Loucy (cell line): ENCODE results near the gene ABLIM1.

Source experiments
- H2AFZ ChIP-seq: fragments of 200-600 bp; sonication (generic); 2 replicates; pipeline ENCODE4 v1.6.0; 2016; ENCODE audit warnings: antibody characterized with exemption, mild to moderate bottlenecking, low read length, moderate library complexity
- H3F3A ChIP-seq: fragments of 200-600 bp; 2 replicates; pipeline ENCODE4 v1.6.0; 2016; ENCODE audit warnings: antibody characterized with exemption, low read depth, mild to moderate bottlenecking
- H3K27me3 ChIP-seq: fragments of 200-600 bp; sonication (generic); 2 replicates; pipeline ENCODE4 v1.6.1; 2014; ENCODE audit warnings: low read length, mild to moderate bottlenecking; ENCODE audit not compliant: insufficient read depth, poor library complexity, severe bottlenecking
- H3K36me3 ChIP-seq: fragments of 200-600 bp; sonication (generic); 2 replicates; pipeline ENCODE4 v1.6.1; 2016; ENCODE audit warnings: low read length; ENCODE audit not compliant: insufficient read depth
- H3K4me1 ChIP-seq: fragments of 200-600 bp; sonication (generic); 2 replicates; pipeline ENCODE4 v1.5.1; 2014; ENCODE audit warnings: low read length, mild to moderate bottlenecking; ENCODE audit not compliant: insufficient read depth, poor library complexity, severe bottlenecking
- H3K4me2 ChIP-seq: fragments of 200-600 bp; sonication (generic); 2 replicates; pipeline ENCODE4 v1.6.0; 2014; ENCODE audit warnings: antibody characterized with exemption, low read length, low read depth, mild to moderate bottlenecking; ENCODE audit not compliant: poor library complexity, severe bottlenecking
- H3K4me3 ChIP-seq: fragments of 200-600 bp; sonication (generic); 2 replicates; pipeline ENCODE4 v1.5.1; 2014; ENCODE audit warnings: low read length, mild to moderate bottlenecking, mixed read lengths; ENCODE audit not compliant: poor library complexity, severe bottlenecking
- H3K79me2 ChIP-seq: fragments of 200-600 bp; sonication (generic); 2 replicates; pipeline ENCODE4 v1.6.1; 2014; ENCODE audit warnings: low read length; ENCODE audit not compliant: insufficient read depth
- H3K9ac ChIP-seq: fragments of 200-600 bp; sonication (generic); 2 replicates; pipeline ENCODE4 v1.6.0; 2014; ENCODE audit warnings: mild to moderate bottlenecking, low read depth, low read length, moderate library complexity; ENCODE audit not compliant: poor library complexity, severe bottlenecking
- H3K9me2 ChIP-seq: fragments of 200-600 bp; sonication (generic); replicated peaks from 2 replicates; pipeline ENCODE4 v1.6.1; 2016; ENCODE audit warnings: low read depth, low read length, mixed read lengths
- H3K9me3 ChIP-seq: fragments of 200-600 bp; sonication (generic); 2 replicates; pipeline ENCODE4 v1.6.1; 2014; ENCODE audit warnings: mild to moderate bottlenecking, antibody characterized with exemption, low read length, low read depth; ENCODE audit not compliant: insufficient read depth
- H4K20me1 ChIP-seq: fragments of 200-600 bp; sonication (generic); 2 replicates; pipeline ENCODE4 v1.6.0; 2014; ENCODE audit warnings: antibody characterized with exemption, low read length, mild to moderate bottlenecking; ENCODE audit not compliant: insufficient read depth, poor library complexity, severe bottlenecking
- EZH2phosphoT487 ChIP-seq: fragments of 200-600 bp; IDR thresholded peaks from 2 replicates; pipeline ENCODE4 v1.6.1; 2018; ENCODE audit warnings: antibody characterized with exemption, mild to moderate bottlenecking, moderate library complexity, borderline replicate concordance
- TF ChIP-seq, protein P1 (sequence below): fragments of 200-600 bp; sonication (generic); conservative IDR thresholded peaks from 2 replicates; pipeline ENCODE4 v1.5.1; 2014; ENCODE audit warnings: mild to moderate bottlenecking, antibody characterized with exemption, low read length

The ABLIM1 gene

DNA sequence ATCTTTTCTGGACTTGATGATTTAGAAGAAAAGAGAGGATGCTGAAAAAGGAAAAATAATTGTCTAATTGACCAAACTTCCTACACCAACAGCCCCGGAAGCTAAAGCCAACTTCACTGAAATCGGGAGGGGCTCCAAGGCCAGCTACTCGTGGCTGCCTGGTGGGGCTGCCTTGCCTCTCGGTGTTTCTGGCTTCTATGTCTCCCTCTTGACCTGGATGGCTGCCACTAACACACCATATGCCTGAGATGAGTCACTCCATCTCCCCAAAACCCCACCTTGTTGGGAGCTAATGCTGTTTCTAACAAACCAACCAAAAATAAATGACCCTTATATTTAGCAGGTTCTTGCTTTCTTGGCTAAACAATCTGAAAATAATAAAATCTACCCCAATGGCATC is 166.1 kb downstream of the ABLIM1 start:
- Histone ChIP-seq H3K9me2 (no peaks in the 10 kb centered on the region), H3F3A (no peaks in the 10 kb centered on the region), H3K4me1 (peaks cover 65% of the 10 kb centered on the region), H3K79me2 (peaks cover 58% of the 10 kb centered on the region), H4K20me1 (peaks cover 8% of the 10 kb centered on the region), H2AFZ (no peak overlapping the region), H3K36me3 (peaks cover 63% of the 10 kb centered on the region), H3K27me3 (no peaks in the 10 kb centered on the region), H3K9ac (peak overlapping the region; percentile 9), H3K4me3 (no peak overlapping the region), H3K4me2 (peak overlapping the region; percentile 62), H3K9me3 (no peaks in the 10 kb centered on the region)
- no peak for TF ChIP-seq EZH2phosphoT487
- TF ChIP-seq, protein P1, sequence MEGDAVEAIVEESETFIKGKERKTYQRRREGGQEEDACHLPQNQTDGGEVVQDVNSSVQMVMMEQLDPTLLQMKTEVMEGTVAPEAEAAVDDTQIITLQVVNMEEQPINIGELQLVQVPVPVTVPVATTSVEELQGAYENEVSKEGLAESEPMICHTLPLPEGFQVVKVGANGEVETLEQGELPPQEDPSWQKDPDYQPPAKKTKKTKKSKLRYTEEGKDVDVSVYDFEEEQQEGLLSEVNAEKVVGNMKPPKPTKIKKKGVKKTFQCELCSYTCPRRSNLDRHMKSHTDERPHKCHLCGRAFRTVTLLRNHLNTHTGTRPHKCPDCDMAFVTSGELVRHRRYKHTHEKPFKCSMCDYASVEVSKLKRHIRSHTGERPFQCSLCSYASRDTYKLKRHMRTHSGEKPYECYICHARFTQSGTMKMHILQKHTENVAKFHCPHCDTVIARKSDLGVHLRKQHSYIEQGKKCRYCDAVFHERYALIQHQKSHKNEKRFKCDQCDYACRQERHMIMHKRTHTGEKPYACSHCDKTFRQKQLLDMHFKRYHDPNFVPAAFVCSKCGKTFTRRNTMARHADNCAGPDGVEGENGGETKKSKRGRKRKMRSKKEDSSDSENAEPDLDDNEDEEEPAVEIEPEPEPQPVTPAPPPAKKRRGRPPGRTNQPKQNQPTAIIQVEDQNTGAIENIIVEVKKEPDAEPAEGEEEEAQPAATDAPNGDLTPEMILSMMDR, result no peak

DNA sequence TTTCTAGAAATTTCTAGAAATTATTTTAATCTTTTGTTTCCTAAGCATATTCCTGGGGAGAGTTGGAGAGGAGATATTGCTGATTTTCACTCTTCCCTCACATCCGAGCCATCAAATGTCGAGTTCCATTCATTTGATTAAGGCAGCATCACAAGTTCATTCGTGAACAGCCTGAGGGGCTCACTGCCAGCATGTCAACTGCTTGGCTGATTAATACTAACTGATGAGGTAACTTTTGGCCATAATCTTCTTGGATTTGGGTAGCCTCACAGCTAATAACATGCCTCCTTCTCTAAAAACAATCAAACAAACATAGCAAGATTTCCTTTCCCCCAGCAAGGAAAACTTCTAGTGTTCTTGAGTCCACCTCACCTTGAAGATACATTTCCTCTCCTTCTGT is 166.7 kb downstream of the ABLIM1 start:
- no peak overlapping the region for H2AFZ ChIP-seq
- peaks cover 9% of the 10 kb centered on the region for H4K20me1 ChIP-seq
- no peaks in the 10 kb centered on the region for H3K27me3 ChIP-seq
- TF ChIP-seq, protein P1, result no peak
- no peak for TF ChIP-seq EZH2phosphoT487
- H3K9me2 ChIP-seq, result no peaks in the 10 kb centered on the region
- no peak overlapping the region for H3K9ac ChIP-seq
- H3K79me2 ChIP-seq, result peaks cover 58% of the 10 kb centered on the region
- no peaks in the 10 kb centered on the region for H3K9me3 ChIP-seq
- H3K4me3 ChIP-seq, result no peak overlapping the region
- no peak overlapping the region for H3K4me2 ChIP-seq
- H3K36me3 ChIP-seq, result peaks cover 68% of the 10 kb centered on the region
- peaks cover 62% of the 10 kb centered on the region for H3K4me1 ChIP-seq
- H3F3A ChIP-seq, result no peaks in the 10 kb centered on the region

DNA sequence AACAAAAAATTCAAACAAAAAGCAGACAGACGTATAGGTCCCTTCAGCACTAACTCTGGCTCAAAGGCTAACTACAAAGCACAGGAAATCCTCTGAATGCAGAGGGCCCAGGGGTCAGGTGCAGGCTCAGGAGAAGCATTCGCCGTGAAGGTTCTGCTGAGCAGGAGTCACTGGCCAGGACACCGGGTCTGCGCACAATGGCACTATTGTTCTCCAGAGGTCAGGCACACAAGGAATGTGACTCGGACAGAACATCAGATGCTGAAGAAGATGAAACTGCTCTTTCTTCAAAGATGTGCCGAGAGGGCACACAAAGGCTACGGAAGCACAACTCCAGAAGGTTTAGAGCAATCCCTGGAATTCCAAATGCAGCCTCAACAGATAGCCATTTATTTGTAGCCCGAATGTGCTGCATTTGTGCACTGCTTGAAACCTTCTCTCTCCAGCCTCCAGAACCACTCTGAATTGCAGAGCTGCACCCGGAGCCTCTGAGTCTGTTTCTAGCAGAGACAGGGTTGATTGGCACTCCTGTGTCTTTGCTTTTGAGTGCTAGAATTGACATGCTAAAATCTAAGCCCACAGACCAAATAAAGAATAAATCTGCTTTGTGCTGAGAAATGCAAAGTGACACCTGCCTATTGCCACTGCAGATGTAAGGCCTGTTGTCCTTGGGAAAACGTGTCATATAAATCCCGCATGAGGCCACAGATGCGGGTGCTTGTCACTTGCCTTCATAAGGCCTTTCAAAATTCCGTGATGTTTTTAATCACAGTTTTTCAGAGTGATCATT is 168.4 kb downstream of the ABLIM1 start:
- Histone ChIP-seq H3K4me3 (no peak overlapping the region), H3K27me3 (no peaks in the 10 kb centered on the region), H3K4me2 (no peak overlapping the region), H3K9me2 (no peaks in the 10 kb centered on the region), H3K79me2 (peaks cover 42% of the 10 kb centered on the region), H3K4me1 (peaks cover 54% of the 10 kb centered on the region), H3F3A (no peaks in the 10 kb centered on the region), H3K9me3 (no peaks in the 10 kb centered on the region), H3K36me3 (peaks cover 69% of the 10 kb centered on the region), H2AFZ (no peak overlapping the region), H3K9ac (no peak overlapping the region), H4K20me1 (peaks cover 12% of the 10 kb centered on the region)
- no peak for TF ChIP-seq EZH2phosphoT487
- TF ChIP-seq, protein P1, result no peak
